Lung (tissue), 12 donors: ENCODE data around the gene BPIFB6. TPM values are rescaled to one million over a fixed set of nuclear protein-coding genes. Genes with fewer than 3 reads are reported as not detected.

ENCODE experiments used
- ATAC-seq: fragments of 200-7000 bp; cut with Tn5 transposase; one replicate; pipeline ENCODE4 v1.9.1; 2020; ENCODE audit warnings: moderate number of reproducible peaks; ENCODE audit not compliant: insufficient read depth, low FRiP score
- DNase-seq, 3 donors: peaks; one replicate each; pipeline ENCODE4 v3.0.0-alpha.2; 2013 to 2017
- H3K27ac ChIP-seq, 2 donors: one replicate each; pipeline ENCODE4 v1.5.1; 2013; ENCODE audit warnings: mild to moderate bottlenecking in 2 of 2, moderate library complexity in 2 of 2, control low read depth in 1 of 2, inconsistent platforms in 1 of 2, low read depth in 1 of 2, low read length in 1 of 2
- H3K27me3 ChIP-seq, 3 donors: one replicate each; pipeline ENCODE4 v1.5.1; 2013; ENCODE audit warnings: low read length in 2 of 3; ENCODE audit not compliant: control insufficient read depth in 3 of 3, insufficient read depth in 3 of 3
- H3K36me3 ChIP-seq, 4 donors: one replicate each; pipeline ENCODE4 v1.5.1; 2013; ENCODE audit warnings: low read length in 4 of 4, mild to moderate bottlenecking in 1 of 4, moderate library complexity in 1 of 4; ENCODE audit not compliant: control insufficient read depth in 4 of 4, insufficient read depth in 4 of 4
- H3K4me1 ChIP-seq, 5 donors: one replicate each; pipeline ENCODE4 v1.5.1; 2013; ENCODE audit warnings: low read length in 5 of 5, mild to moderate bottlenecking in 2 of 5, moderate library complexity in 1 of 5; ENCODE audit not compliant: control insufficient read depth in 5 of 5, insufficient read depth in 5 of 5
- H3K4me3 ChIP-seq: one replicate; pipeline ENCODE4 v1.5.1; 2013; ENCODE audit warnings: mild to moderate bottlenecking, control low read depth, moderate library complexity
- H3K9ac ChIP-seq, 2 donors: one replicate each; pipeline ENCODE4 v1.5.1; 2013; ENCODE audit warnings: low read length in 2 of 2, control low read depth in 1 of 2; ENCODE audit not compliant: insufficient read depth in 1 of 2
- H3K9me3 ChIP-seq, 4 donors: one replicate each; pipeline ENCODE4 v1.5.1; 2013; ENCODE audit warnings: low read length in 3 of 4, mild to moderate bottlenecking in 1 of 4, moderate library complexity in 1 of 4; ENCODE audit not compliant: control insufficient read depth in 4 of 4, insufficient read depth in 3 of 4
- WGBS, 2 donors: extraction: QIAGEN DNeasy Blood & Tissue Kit; methylation state at CpG; one replicate each; pipeline ENCODE4 v1.1.7; 2013; 5-methylcytosine and 5-hydroxymethylcytosine counted together
- polyA plus RNA-seq, 2 donors: library from polyadenylated mRNA; stranded (reverse); fragments of 200-250 nt; gene quantifications; one replicate each; pipeline ENCODE4 v1.2.1, GENCODE V29; 2013
- total RNA-seq, 2 donors: library from RNA; depleted of rRNA in 1 of 2; stranded (reverse); fragments of >200 nt in 1 of 2; gene quantifications; one replicate each; pipeline ENCODE4 v1.2.1, GENCODE V29; 2014 to 2021
- TF ChIP-seq, protein P1 (sequence below): IDR thresholded peaks from 2 replicates; pipeline ENCODE4 v1.5.1; 2012; ENCODE audit warnings: mild to moderate bottlenecking; ENCODE audit errors: control extremely low read depth, extremely low read depth
- donor health status: control.
- donor health status: control.
- donor health status: Bipolar disorder and iron deficiency.
- donor health status: healthy.
- donor health status: DM: yes; HTN: yes; CAD: no.

Gene BPIFB6
- total and polyA plus RNA-seq, 4 donors = not detected

DNA sequence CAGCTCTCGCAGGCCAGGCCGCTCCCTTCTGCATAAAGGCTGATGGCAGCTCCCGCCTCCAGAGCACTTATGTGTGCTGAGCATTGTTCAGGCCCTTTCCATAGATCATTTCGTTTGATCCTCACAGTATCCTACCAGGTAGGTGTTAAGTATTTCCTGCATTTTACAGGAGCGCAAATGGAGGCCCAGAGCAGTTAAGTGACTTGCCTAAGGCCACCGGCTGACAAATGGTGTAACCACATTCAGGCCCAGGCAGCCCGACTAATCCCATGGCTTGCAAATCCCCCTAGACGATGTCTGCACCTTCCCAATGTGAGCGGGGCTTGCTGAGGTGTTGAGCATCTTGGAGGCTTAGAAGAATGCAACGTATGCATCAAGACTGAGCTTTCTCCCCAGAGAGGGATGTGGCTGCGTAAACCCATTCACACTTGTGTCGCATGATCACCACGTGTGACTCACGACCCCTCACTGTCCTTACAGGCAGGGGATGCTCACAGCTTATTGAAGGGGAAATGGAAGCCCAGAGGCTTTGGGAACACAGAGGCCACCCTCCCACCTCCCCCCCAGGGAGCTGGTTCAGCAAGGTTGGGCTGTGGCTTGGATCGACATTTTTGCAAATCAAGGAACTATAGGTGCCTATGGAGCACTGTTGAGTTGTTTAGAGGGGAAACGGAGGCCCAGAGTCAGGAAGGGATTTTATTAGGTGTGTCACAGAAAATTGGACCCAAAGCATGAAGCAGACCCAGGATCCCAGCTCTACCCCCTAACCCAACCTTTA lies 16.9 kb upstream of the BPIFB6 start:
- Histone ChIP-seq H3K27ac (no peak overlapping the region), H3K4me1 (no peaks in the 10 kb centered on the region), H3K9ac (no peak overlapping the region), H3K27me3 (peaks cover 0 to 17% (median 5%) of the 10 kb centered on the region in 3 donors), H3K9me3 (no peaks in the 10 kb centered on the region), H3K36me3 (no peaks in the 10 kb centered on the region), H3K4me3 (no peak overlapping the region)
- WGBS, 2 donors = 60 to 75% methylated on average over 16 of the region's 16 CpGs
- DNase-seq (no peak), ATAC-seq (no peak)
- TF ChIP-seq, protein P1, sequence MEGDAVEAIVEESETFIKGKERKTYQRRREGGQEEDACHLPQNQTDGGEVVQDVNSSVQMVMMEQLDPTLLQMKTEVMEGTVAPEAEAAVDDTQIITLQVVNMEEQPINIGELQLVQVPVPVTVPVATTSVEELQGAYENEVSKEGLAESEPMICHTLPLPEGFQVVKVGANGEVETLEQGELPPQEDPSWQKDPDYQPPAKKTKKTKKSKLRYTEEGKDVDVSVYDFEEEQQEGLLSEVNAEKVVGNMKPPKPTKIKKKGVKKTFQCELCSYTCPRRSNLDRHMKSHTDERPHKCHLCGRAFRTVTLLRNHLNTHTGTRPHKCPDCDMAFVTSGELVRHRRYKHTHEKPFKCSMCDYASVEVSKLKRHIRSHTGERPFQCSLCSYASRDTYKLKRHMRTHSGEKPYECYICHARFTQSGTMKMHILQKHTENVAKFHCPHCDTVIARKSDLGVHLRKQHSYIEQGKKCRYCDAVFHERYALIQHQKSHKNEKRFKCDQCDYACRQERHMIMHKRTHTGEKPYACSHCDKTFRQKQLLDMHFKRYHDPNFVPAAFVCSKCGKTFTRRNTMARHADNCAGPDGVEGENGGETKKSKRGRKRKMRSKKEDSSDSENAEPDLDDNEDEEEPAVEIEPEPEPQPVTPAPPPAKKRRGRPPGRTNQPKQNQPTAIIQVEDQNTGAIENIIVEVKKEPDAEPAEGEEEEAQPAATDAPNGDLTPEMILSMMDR = no peak

DNA sequence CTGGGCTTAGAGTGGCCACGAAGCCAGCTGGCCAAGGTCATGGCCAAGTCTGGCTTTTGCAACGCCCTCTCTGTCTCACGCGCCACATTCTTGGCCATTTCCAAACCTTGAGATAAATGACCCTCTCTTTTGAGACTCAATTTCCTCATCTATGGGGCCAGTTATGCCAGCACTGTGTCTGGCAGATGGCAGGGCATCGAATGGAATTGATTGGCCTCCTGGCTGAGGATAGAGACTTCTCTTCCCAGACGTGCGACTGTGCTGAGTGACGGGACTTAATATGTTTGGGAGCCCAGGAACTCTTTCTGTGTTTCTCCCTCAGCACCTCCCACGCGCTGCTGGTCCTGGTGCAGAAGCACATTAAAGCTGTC lies 16.3 kb upstream of the BPIFB6 start:
- Histone ChIP-seq H3K9ac (no peak overlapping the region), H3K9me3 (no peaks in the 10 kb centered on the region), H3K36me3 (no peaks in the 10 kb centered on the region), H3K27me3 (peaks cover 0 to 17% (median 5%) of the 10 kb centered on the region in 3 donors), H3K27ac (no peak overlapping the region), H3K4me3 (no peak overlapping the region), H3K4me1 (no peaks in the 10 kb centered on the region)
- no peak for ATAC-seq
- no peak for DNase-seq
- WGBS, 2 donors = 81 to 90% methylated on average over 10 of the region's 10 CpGs
- TF ChIP-seq, protein P1 = no peak

DNA sequence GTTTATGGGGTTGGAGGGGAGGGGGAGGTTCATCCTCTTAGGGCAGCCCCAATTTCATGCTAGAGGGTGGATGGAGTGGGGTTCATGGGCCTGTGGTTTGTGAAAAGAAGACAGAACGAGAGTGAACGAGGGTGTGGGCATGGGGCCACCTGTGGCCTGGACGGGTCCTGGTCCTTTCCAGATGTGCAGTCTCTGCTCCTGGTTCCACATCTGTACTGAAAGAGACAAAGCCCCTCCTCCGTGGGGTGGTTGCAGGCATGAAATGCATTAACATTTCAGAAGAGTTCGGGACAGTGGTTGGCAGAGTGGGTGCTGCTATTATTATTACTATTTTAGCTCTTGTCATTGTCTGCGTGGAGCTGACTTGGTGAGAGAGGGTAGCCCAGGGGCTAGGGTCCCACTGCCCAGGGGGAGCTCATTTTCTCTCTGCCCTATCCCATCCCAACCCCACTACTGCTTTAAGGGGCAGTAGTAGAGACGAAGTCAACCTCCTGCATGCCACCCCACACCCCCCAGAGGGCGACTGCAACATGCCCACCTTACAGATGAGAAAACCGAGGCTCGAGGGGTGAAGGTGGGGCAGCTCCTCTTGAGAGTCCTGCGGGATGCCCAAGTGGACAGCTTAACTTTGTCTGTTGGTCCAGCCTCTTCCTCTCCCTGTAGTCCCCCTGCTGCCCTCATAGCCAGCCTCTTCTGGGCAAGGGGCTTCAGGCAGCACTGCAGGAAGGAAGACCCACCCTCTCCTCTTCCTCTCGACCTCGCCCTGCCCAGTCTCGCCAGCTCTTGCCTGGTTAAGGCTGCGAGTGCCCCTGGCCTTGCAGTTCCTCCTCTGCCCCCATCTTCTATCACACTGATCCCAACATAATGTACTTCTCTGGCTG lies 15.5 kb upstream of the BPIFB6 start:
- ATAC-seq (no peak), DNase-seq (no peak)
- no peak overlapping the region for H3K4me3 ChIP-seq
- H3K27me3 ChIP-seq = peaks cover 0 to 17% (median 5%) of the 10 kb centered on the region in 3 donors
- WGBS, 2 donors = 69 to 71% methylated on average over 15 of the region's 15 CpGs
- H3K4me1 ChIP-seq = no peaks in the 10 kb centered on the region
- no peak overlapping the region for H3K27ac ChIP-seq
- no peaks in the 10 kb centered on the region for H3K36me3 ChIP-seq
- no peak overlapping the region for H3K9ac ChIP-seq
- TF ChIP-seq, protein P1 = no peak
- no peaks in the 10 kb centered on the region for H3K9me3 ChIP-seq
